WTC11 (cell line): ENCODE data around the gene SLC66A2.

Source experiments
- CTCF ChIP-seq: fragments of 200-600 bp; IDR thresholded peaks from 2 replicates; pipeline ENCODE4 v1.8.0; 2022; ENCODE audit warnings: antibody characterized with exemption
- SP1 ChIP-seq: sonication (generic); formaldehyde crosslinking; conservative IDR thresholded peaks from 2 replicates; pipeline ENCODE4 v1.8.1; 2022; ENCODE audit warnings: missing genetic modification reagents
- TP53 ChIP-seq: sonication (generic); formaldehyde crosslinking; IDR thresholded peaks from 2 replicates; pipeline ENCODE4 v1.8.1; 2023; ENCODE audit warnings: mild to moderate bottlenecking, missing genetic modification reagents
- TF ChIP-seq, protein P1 (sequence below): sonication (generic); formaldehyde crosslinking; IDR thresholded peaks from 2 replicates; pipeline ENCODE4 v1.8.1; 2023; ENCODE audit warnings: mild to moderate bottlenecking, missing genetic modification reagents, moderate library complexity

DNA sequence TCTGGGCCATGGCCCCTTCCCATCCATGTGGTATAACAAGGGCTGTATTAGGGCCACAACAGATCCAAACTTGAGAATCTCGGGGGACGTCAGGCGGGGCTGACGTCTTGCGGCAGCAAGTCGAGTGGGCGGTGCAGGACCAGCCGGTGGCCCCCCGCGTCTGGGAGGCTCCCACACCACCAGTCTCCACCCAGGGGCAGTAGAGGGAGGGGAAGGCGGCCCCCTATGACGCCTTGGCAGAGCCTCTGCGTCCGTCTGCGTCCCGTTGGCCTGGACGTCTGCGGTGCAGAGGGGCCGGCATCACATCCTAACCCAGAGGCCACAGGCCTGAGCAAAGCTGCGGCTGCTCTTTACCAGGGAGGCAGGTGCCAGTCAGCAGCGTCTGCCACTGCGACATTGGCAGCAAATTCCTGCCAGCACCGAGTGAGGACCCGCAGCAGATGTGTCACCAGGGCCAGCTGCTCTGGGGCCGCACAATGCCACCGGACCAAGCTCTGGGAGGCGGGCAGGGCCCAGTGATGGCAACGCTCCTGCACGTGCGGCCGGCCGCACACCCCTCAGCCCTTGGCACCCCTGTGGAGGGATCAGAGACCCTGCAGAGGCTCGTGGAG is 79.9 kb downstream of the SLC66A2 start:
- TF ChIP-seq, protein P1, sequence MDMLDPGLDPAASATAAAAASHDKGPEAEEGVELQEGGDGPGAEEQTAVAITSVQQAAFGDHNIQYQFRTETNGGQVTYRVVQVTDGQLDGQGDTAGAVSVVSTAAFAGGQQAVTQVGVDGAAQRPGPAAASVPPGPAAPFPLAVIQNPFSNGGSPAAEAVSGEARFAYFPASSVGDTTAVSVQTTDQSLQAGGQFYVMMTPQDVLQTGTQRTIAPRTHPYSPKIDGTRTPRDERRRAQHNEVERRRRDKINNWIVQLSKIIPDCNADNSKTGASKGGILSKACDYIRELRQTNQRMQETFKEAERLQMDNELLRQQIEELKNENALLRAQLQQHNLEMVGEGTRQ (CRISPR knock-in tag), result no peak
- TF ChIP-seq TP53 (no peak), CTCF (no peak), SP1 (CRISPR knock-in tag) (no peak)
